ENCODE measurements around the gene PTGFR.

Gene PTGFR

DNA sequence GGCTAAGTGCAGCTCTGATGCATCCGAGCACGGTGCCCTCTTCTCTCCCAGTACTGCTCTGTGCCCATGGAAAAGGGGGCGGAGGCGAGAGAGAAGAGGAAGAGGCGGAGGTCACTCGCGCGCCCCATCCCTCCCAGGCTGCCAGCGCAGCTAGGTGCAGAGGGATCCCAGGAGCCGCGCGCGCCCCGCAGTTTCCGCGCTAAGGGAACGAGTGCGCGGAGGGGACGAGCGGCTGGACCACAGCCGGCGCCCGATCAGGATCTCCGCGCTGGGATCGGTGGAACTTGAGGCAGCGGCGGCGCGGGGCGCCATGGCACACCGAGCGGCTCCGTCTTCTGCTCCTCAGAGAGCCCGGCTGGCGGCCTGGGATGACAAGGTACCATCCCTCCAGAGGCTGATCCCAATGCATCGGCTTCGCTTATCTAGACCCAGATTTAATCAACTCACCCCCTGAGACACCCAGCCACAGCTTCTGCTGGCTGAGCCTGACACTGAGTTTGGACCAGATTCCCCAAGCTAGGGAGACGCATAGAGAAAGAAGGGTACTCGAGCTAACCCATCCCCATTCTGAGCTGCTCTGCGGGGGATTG is at the start of gene PTGFR:
Gene PTGFR (plus strand): TSS at position 114 of the 590 bp plus-strand sequence. CDS start 1,770 bp downstream, outside the sequence.
- no peak for DNase-seq

- no peak for DNase-seq
Measured at GRCh38 chr1:78441921-78442320, 48.9 kb upstream of the PTGFR start.

DNA sequence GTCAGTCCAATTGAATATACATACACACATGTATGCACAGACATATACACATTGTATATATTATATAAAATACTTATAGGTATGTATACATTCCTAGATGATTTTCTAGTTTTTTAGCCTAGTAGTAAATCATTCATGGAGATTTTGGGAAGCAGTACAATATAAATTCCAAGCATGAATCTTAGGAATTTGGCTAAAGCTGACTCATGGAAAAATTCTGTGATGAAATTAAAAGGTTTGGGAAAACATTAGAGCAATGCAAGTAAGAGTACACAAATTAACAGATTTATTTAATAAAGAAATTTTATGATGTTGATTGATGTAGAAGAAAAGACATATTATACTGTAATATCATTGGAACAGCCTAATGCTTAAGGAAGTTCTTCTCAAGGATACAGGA is 43.7 kb upstream of the PTGFR start:
- DNase-seq, result no peak

- DNase-seq, result no peak
Measured at GRCh38 chr1:78464449-78464891, 26.3 kb upstream of the PTGFR start.

DNA sequence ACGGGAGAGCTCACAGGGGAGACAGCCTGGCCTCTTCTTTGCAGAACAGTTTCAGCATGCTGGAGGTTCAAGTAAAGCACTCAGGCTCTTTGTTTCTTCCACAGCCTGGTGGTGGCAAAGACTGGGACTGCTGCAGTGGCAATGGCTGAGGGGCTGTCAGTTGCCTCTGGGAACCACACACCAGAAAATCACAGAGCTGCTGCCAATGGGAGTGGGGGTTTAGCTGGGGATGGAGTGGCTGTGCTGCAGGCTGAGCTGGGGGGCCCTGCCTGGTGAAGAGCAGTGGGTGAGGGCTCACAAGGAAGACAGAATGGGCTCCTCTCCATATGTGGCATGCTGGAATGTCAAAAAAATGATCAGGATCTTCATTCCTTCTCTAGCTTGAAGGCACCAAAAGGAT is 25.6 kb upstream of the PTGFR start:
- no peak for DNase-seq

DNA sequence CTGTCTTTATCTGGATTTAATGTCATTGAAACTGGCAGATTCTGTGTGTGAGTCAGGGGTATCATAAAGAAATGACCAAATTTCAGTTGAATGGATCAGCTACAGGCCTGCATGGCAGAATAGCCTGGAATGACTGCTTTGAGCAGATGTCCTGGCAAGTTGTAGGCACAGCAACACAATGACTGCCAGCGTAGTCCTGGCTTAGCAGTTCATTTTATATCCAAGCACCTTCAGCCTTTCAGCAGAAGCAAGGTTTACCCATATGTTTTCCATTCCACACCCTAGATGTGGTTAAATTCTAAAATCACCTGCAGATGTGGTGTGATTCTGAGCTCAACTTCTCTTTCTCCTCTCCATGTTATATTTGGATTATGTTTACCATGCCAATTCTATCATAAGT is 22.3 kb upstream of the PTGFR start:
- DNase-seq, result no peak

DNA sequence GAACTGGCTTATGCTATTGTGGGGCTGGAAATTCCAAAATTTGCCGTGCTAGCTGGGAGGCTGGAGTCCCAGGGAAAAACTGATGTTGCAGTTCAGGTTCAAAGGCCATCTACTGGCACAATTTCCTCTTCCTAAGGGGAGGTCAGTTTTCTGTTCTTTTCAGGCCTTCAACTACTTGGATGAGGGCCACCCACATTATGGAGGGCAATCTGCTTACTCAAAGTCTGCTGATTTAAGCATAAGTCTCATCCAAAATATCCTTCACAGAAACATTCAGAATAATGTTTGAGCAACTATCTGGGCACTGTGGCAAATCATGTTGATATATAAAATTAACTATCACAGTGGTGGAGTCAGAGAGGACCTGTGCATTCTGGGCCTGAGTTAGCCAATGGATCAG is 21.2 kb upstream of the PTGFR start:
- no peak for DNase-seq

DNA sequence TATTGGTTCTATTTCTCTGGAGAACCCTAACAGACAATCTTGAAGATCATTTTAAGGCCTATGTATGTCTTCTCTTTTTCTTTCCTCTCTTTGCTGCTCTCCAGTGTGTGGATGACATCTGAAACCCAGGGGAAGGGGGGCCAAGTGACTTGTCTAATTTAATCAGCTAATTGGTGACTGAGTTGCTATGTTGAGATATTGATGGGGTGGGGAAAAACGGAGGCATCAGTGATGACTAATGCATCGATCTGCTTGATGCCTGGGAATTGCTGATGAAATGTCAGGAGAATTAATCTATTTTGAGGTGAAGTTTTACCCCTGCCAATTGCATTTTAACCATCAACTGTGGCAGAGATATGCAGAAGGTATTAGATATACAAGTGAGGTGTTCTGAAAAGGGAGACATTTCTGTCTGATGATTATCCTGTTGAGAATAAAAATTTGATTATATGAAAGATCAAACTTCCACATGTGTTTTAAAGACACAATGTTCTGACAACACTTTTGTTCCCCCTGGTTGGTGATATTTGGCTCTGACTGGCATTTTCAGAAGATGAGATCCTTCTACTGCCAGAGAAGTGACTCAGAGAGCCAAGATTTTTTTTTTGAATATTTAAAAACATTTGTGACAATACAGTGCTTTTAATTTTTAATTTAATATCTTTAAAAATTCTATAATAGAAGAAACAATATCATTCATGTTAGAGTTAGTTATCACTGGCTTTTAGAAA is 18.7 kb upstream of the PTGFR start:
- no peak for DNase-seq

DNA sequence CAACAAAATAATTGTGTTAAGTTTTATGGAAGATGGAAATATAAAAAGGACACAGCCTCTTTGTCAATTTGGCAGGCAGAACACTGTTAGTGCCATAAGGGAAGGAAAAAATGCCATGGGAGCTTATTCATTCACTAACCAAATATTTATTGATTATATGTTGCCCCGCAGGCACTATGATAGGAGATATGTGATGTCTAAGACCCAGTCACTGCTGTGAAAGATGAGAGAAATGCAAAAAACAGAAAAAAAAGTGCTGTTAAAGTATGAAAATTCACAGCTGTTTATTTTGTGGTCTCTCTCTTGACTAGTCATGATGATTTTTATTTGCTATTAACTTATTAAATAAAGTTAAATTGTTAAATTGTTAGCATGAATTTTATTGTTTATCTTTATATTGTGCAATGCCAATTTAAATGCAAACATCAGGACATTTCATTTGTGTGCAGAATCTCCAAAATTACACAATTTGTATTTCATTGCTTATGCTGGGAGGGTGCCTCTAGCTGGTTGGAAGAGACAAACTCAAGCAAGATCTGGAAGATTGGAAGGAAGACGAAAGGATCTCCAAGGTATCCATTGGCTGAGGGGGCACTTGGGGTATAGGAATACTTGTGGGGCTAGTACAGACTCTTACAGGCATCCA is 17.8 kb upstream of the PTGFR start:
- no peak for DNase-seq

DNA sequence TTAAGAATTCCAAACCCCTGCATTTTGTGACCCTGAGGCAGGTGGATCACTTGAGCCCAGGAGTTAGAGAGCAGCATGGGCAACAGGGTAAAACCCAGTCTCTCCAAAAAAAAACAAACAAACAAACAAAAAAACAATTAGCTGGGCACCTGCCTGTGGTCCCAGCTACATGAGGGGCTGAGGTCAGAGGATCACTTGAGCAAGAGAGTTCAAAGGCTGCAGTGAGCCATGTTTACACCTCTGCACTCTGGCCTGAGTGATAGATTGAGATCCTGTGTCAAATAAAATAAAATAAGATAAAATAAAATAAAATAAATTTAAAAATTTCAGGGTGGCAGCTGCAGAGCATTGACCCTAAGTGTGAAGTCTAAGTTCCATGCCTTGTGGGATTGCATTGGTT is 16.7 kb upstream of the PTGFR start:
- no peak for DNase-seq

- DNase-seq, result no peak
Measured at GRCh38 chr1:78475888-78476610, 14.7 kb upstream of the PTGFR start.

GRCh38 chr1:78483903-78484302 is 6.9 kb upstream of the PTGFR start:
- no peak for DNase-seq

GRCh38 chr1:78491451-78492071 is 787 bp downstream of the PTGFR start:
- no peak for DNase-seq

DNA sequence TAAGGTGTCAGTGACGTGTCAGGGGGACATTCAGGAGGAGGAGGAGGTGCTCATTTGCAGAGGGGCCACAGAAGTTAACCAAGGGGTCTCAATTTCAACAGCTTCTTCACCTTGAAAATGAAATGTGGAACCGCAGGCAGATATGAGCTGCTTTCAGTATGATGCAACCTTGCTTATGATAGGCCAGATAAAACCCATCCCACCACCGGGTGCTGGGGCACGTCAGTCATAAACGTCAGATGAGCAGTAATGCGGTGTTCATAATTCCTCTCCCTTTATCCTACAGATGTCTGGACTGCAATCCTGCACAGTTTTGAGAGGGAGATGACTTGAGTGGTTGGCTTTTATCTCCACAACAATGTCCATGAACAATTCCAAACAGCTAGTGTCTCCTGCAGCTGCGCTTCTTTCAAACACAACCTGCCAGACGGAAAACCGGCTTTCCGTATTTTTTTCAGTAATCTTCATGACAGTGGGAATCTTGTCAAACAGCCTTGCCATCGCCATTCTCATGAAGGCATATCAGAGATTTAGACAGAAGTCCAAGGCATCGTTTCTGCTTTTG is 1.7 kb downstream of the PTGFR start:
- DNase-seq, result no peak

DNA sequence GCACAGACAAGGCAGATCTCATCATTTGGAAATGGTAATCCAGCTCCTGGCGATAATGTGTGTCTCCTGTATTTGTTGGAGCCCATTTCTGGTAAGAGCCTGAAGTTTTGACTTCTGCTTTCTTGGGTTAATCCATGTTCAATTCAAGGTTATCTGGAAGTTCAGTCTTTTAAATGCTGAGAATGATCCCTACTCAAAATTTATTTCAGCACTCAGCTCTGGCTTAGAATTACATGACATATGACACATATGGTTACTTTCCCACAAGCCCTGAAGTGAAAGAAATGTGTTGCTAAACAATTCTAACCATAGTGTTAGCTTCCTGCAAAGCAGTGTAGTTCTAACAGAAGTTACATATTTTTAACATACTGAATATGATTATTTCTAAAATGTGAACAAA is 2.7 kb downstream of the PTGFR start:
- no peak for DNase-seq

- no peak for DNase-seq
Measured at GRCh38 chr1:78497201-78497600, 6.4 kb downstream of the PTGFR start.

- no peak for DNase-seq
Measured at GRCh38 chr1:78500529-78500928, 9.8 kb downstream of the PTGFR start.

GRCh38 chr1:78501203-78501602 is 10.4 kb downstream of the PTGFR start:
- no peak for DNase-seq

GRCh38 chr1:78511334-78511733 is 20.6 kb downstream of the PTGFR start:
- no peak for DNase-seq

DNA sequence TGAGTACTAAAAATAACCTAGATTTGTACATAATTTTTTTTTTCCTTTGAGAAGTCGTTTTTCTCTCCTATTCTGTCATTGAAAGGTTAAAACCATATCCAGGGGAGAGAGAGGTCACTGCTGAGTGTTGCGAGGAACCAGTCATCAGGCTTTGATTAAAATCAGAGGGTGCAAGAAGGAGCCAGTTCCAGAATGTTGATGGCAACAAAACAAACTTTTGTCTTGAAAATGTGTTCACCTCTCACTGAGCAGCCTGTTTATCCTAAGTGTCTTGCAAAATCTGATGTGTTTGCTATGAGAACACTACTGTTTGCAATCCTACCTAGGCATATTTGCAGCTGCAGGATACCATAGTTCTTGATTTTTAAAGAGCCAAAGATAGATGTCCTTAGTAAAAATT is 25.9 kb downstream of the PTGFR start:
- no peak for DNase-seq

DNA sequence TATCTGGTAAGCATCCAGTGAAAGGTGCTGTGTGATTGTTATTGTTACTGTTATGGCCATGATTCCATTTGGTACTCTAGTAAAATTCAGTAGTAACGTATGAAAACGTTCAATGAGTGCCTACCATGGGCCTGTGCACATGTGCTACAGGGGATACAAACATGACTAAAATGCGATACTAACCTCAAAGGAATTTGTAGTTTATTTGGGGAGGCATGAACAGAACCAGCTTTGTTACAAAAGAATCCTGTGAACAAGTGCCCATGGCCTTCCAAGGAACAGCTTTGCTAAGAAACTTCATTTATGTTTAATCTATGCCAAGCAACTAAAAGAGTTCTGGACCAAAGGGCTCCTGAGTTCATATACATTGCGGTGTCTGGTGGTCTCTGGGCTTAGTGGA is 28.7 kb downstream of the PTGFR start:
- no peak for DNase-seq

GRCh38 chr1:78520216-78520615 is 29.4 kb downstream of the PTGFR start:
- DNase-seq, result no peak

- no peak for DNase-seq
Measured at GRCh38 chr1:78520843-78521242, 30.1 kb downstream of the PTGFR start.
